ENCODE data around the gene LILRB3. TPM values are rescaled to one million over a fixed set of nuclear protein-coding genes. Genes with fewer than 3 reads are reported as not detected.
A peak's percentile ranks its signal among the peaks of the same experiment; 100 is the strongest.

The LILRB3 gene
- total and polyA plus RNA-seq, 11 donors, result 0.54 to 31.4 (median 3.7) TPM

GRCh38 chr19:54256250-54257115 lies 33.7 kb upstream of the LILRB3 start:
- ATAC-seq (no peak), DNase-seq (no peak)
- Histone ChIP-seq H3K27ac (peak overlapping the region in 3 of 12 donors; percentile 19 to 64 (median 25)), H3K27me3 (peaks cover 0 to 48% (median 13%) of the 10 kb centered on the region in 9 donors), H3K36me3 (peaks cover 0 to 9% (median 0%) of the 10 kb centered on the region in 9 donors), H3K9me3 (no peaks in the 10 kb centered on the region), H3K4me3 (peak overlapping the region in 9 of 12 donors; percentile 8 to 53 (median 28)), H3K4me1 (peaks cover 0 to 5% (median 0%) of the 10 kb centered on the region in 12 donors)
- intact Hi-C loops (cut with DNase I), result no loop called here
- WGBS, 4 donors, result 51 to 72% (median 62%) methylated on average over 10 to 19 of the region's 19 CpGs
- TF ChIP-seq CTCF (IDR thresholded peaks at IDR 0.05) (no peak), POLR2A (IDR thresholded peaks at IDR 0.05) (no peak)

DNA sequence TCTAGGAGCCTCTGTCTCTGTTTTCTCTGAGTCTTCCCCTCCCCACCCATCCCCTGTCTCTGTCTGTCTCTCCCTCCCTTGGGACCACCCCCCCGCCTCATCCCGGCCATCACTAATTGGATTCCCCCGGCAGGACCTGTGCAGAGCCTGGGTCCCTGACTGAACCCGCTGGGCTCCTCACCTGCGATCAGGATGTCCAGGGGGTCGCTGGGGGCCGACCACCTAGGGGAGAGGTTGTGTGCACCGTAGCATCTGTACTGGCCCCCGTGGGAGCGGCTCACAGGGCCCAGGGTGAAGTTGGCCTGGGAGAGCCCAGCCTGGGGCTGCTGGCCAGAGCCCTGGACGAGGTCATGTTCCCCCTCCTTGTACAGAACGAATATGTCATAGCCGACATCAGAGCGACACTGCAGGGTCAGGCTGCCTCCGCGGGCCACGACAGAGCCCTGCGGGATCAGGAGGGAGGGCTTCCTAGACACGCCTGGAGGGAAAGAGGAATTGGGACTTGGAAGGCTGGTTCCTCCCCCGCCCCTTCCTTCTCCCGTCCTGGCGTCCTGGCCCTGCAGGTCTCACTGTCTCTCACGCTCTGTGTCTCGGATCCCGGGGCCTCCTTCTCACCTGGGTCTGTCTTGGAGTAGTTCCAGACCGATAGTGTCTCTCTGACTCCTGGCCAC lies 32.4 kb upstream of the LILRB3 start:
- Histone ChIP-seq H3K4me3 (peak overlapping the region in 5 of 12 donors; percentile 10 to 53 (median 30)), H3K36me3 (peaks cover 0 to 9% (median 0%) of the 10 kb centered on the region in 9 donors), H3K27me3 (peaks cover 0 to 48% (median 13%) of the 10 kb centered on the region in 9 donors), H3K4me1 (peaks cover 0 to 5% (median 0%) of the 10 kb centered on the region in 12 donors), H3K9me3 (no peaks in the 10 kb centered on the region), H3K27ac (no peak overlapping the region)
- no peak for DNase-seq
- no peak for ATAC-seq
- TF ChIP-seq CTCF (IDR thresholded peaks at IDR 0.05) (no peak), POLR2A (IDR thresholded peaks at IDR 0.05) (no peak)
- 35 to 55% (median 50%) methylated on average over 12 to 26 of the region's 26 CpGs for WGBS, 4 donors
- intact Hi-C loops (cut with DNase I), result no loop called here

DNA sequence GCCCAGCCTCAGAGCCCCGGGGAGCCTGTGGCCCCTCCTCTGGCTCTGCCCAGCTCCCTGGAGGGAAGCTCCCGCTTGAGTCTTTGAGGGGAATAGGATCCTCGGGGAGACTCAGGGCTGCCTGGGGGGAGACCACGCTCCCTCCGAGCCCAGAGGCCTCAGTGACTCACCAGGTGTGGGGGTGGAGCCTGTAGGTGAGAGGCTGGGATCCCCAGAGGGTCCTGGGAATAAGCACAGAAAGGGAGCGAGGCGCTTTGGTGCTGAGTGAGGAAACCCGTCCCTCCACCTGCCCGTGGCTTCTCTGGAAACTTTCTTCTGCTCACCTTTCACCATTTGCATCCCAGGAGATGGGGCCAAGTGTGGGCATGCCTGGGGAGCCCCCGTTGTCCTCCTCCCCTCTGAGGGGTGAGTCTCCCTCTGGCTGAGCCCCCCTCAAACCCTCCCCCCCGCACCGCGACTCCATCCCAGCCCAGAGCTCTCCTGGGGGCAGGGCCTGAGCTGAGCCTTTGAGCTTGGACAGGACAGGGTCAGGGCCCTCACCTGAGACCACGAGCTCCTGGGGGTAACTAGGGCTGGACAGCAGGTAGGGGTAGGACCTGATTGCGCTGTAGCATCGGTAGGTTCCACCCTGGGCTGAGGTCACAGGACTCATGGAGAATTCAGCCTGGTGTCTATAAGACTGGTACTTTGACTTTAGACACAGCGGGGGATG lies 31.5 kb upstream of the LILRB3 start:
- H3K27ac ChIP-seq, result no peak overlapping the region
- ATAC-seq (no peak), DNase-seq (no peak)
- H3K36me3 ChIP-seq, result peaks cover 0 to 9% (median 0%) of the 10 kb centered on the region in 9 donors
- peaks cover 0 to 5% (median 0%) of the 10 kb centered on the region in 12 donors for H3K4me1 ChIP-seq
- no peak overlapping the region for H3K4me3 ChIP-seq
- 53 to 63% (median 59%) methylated on average over 16 to 17 of the region's 17 CpGs for WGBS, 4 donors
- intact Hi-C loops (cut with DNase I), result no loop called here
- H3K9me3 ChIP-seq, result no peaks in the 10 kb centered on the region
- TF ChIP-seq CTCF (IDR thresholded peaks at IDR 0.05), result no peak
- TF ChIP-seq POLR2A (IDR thresholded peaks at IDR 0.05), result no peak
- H3K27me3 ChIP-seq, result peaks cover 0 to 48% (median 13%) of the 10 kb centered on the region in 9 donors

Data from heart left ventricle (tissue), 16 donors.